ENCODE data around the gene PSMG3. TPM values are rescaled to one million over a fixed set of nuclear protein-coding genes. Genes with fewer than 3 reads are reported as not detected.

PSMG3 gene
- total and polyA plus RNA-seq, 2 experiments from 2014 or later, result 28.3 to 84.8 TPM

- peaks cover 9% of the 10 kb centered on the region; the same call in 1 of the 2 replicates for H3K4me1 ChIP-seq (ENCODE audit: insufficient read depth)
- no peaks in the 10 kb centered on the region for H3K9me2 ChIP-seq (ENCODE audit: insufficient read depth)
- no peaks in the 10 kb centered on the region for H3F3A ChIP-seq (replicated peaks; ENCODE audit: low read depth)
- Mint-ChIP-seq H3K9me3 (no peaks in the 10 kb centered on the region), H3K4me1 (peaks cover 11% of the 10 kb centered on the region), H3K27me3 (ENCODE audit: insufficient read depth, low read depth, poor library complexity) (peaks cover 6% of the 10 kb centered on the region), H3K4me3 (no peak overlapping the region), H3K27ac (no peak overlapping the region), H3K36me3 (ENCODE audit: low read depth) (no peaks in the 10 kb centered on the region)
- DNase-seq (ENCODE audit: low spot score), result no peak
- no peak for TF ChIP-seq EZH2phosphoT487 (IDR thresholded peaks at IDR 0.05; ENCODE audit: unreplicated experiment)
- no peak for TF ChIP-seq REST (IDR thresholded peaks at IDR 0.05; ENCODE audit: unreplicated experiment)
- TF ChIP-seq, protein P1, sequence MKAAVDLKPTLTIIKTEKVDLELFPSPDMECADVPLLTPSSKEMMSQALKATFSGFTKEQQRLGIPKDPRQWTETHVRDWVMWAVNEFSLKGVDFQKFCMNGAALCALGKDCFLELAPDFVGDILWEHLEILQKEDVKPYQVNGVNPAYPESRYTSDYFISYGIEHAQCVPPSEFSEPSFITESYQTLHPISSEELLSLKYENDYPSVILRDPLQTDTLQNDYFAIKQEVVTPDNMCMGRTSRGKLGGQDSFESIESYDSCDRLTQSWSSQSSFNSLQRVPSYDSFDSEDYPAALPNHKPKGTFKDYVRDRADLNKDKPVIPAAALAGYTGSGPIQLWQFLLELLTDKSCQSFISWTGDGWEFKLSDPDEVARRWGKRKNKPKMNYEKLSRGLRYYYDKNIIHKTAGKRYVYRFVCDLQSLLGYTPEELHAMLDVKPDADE (IDR thresholded peaks at IDR 0.05), result no peak
- no peak for TF ChIP-seq STAT1 (IDR thresholded peaks at IDR 0.05; ENCODE audit: unreplicated experiment)
- no peak for TF ChIP-seq POLR2AphosphoS5 (IDR thresholded peaks at IDR 0.05; ENCODE audit: low read depth)
- no peak for TF ChIP-seq NANOG (IDR thresholded peaks at IDR 0.05; ENCODE audit: borderline replicate concordance)
- no peak for TF ChIP-seq EZH2 (IDR thresholded peaks at IDR 0.05; ENCODE audit: low read depth, unreplicated experiment)
- TF ChIP-seq, protein P2, sequence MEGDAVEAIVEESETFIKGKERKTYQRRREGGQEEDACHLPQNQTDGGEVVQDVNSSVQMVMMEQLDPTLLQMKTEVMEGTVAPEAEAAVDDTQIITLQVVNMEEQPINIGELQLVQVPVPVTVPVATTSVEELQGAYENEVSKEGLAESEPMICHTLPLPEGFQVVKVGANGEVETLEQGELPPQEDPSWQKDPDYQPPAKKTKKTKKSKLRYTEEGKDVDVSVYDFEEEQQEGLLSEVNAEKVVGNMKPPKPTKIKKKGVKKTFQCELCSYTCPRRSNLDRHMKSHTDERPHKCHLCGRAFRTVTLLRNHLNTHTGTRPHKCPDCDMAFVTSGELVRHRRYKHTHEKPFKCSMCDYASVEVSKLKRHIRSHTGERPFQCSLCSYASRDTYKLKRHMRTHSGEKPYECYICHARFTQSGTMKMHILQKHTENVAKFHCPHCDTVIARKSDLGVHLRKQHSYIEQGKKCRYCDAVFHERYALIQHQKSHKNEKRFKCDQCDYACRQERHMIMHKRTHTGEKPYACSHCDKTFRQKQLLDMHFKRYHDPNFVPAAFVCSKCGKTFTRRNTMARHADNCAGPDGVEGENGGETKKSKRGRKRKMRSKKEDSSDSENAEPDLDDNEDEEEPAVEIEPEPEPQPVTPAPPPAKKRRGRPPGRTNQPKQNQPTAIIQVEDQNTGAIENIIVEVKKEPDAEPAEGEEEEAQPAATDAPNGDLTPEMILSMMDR (conservative IDR thresholded peaks at IDR 0.05; ENCODE audit: low read depth in 2 of 2), result no peak
- no peak for TF ChIP-seq ZNF331 (CRISPR knock-in tag; IDR thresholded peaks at IDR 0.05; ENCODE audit: low read depth)
- no peak for TF ChIP-seq ZNF462 (CRISPR knock-in tag; IDR thresholded peaks at IDR 0.05)
- no peak for TF ChIP-seq JUNB (IDR thresholded peaks at IDR 0.05; ENCODE audit: unreplicated experiment)
- TF ChIP-seq CREB1 (CRISPR knock-in tag; IDR thresholded peaks at IDR 0.05; ENCODE audit: low read depth), result no peak
- no peak for TF ChIP-seq ZNF114 (CRISPR knock-in tag; IDR thresholded peaks at IDR 0.05)
- H3K36me3 ChIP-seq (ENCODE audit: insufficient read depth), result no peaks in the 10 kb centered on the region
- no peak overlapping the region for H2AFZ ChIP-seq
- no peak overlapping the region for H3K4me3 ChIP-seq
- H3K27me3 ChIP-seq (ENCODE audit: insufficient read depth), result no peaks in the 10 kb centered on the region
- no peaks in the 10 kb centered on the region for H3K79me2 ChIP-seq (replicated peaks; ENCODE audit: insufficient read depth)
- H4K20me1 ChIP-seq (replicated peaks; ENCODE audit: insufficient read depth), result no peaks in the 10 kb centered on the region
- H3K27ac ChIP-seq (ENCODE audit: low read depth), result no peak overlapping the region; the same call in 1 of the 2 replicates
- no peak overlapping the region for H3K4me2 ChIP-seq
- no peak for ATAC-seq
Measured at GRCh38 chr7:1553512-1554210, 16.2 kb downstream of the PSMG3 start.
